HG03066 (cell line): ENCODE results near the gene COG3.

Experiments
- ATAC-seq: cut with Tn5 transposase; IDR thresholded peaks from one replicate; pipeline ENCODE4 v1.9.1; 2021; ENCODE audit warnings: low read depth; ENCODE audit not compliant: unreplicated experiment

COG3 gene

GRCh38 chr13:45542391-45542790 lies 77.7 kb downstream of the COG3 start:
- ATAC-seq, result no peak

- no peak for ATAC-seq
These were observed 78.1 kb downstream of the COG3 start for GRCh38 chr13:45542878-45543277.

GRCh38 chr13:45544520-45544919 lies 79.8 kb downstream of the COG3 start:
- no peak for ATAC-seq

DNA sequence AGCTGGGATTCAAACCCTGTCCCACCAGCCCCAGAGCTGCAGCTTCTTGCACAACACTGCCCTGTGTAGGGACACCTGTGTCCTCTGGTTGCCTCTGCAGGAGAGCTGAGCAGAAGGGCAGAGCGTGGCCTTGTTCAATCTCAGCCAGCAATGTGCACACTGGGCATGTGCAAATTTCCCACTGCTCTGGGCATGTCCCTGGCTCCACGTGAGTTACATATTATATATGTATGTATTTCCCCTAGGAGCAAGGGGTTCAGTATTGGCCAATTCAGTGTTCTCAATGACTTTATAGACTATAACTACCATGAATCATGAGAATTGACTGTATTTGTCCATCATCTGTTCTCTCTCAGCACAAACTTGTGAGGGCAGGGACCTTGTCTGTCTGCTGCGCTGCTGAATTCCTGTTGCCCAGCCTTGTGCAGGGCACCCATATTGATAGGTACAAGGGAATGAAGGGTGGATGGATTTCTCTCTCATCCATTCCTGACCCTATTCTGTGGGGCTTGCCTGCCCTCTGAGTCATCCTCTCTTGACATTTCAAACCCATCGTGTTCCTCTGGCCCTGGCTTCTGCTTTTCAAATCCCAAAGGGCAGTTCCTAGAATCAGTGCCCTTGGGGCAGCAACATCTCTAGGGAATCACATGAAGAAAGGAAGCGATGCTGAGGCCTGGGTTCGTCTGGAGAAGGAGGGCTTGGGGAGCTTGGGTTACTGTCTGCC lies 81.1 kb downstream of the COG3 start:
- ATAC-seq, result no peak

DNA sequence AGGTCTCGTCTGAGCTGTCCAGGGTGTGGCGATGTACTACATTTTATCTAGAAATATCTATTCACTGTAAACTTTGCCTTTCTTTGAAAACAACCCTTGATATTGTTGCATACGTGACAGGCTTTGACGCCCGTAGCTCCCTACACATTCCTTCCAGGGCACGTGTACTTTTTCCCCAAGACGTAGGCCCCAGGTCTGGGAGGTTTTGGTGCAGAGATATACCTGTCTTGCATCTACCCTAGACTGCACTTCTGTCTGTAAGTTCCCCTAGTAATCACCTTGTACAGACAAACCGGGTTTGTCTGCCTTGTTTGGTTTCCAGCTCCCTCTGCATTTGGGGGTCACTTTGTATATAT lies 81.6 kb downstream of the COG3 start:
- ATAC-seq, result no peak

DNA sequence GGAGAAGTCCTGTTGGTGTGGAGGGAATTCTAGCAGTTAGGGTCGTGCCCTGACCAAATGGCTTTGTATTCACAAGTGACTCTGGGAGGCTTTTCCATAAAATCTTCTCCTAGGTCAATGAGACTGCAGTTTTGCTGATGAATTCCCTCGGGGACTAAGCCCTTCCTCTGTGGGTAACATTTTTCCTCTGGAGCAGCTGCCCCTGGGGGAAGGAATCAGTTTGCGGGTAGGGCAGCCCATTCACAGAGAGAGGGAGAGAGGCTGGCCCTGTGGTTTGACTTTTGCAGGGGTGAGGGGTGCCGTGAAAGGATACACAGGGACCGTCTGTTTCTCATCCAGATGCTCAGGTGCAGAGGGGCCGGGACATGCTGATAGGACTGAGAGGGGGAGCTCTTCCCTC lies 83.5 kb downstream of the COG3 start:
- no peak for ATAC-seq

GRCh38 chr13:45554604-45555109 lies 89.9 kb downstream of the COG3 start:
- no peak for ATAC-seq

DNA sequence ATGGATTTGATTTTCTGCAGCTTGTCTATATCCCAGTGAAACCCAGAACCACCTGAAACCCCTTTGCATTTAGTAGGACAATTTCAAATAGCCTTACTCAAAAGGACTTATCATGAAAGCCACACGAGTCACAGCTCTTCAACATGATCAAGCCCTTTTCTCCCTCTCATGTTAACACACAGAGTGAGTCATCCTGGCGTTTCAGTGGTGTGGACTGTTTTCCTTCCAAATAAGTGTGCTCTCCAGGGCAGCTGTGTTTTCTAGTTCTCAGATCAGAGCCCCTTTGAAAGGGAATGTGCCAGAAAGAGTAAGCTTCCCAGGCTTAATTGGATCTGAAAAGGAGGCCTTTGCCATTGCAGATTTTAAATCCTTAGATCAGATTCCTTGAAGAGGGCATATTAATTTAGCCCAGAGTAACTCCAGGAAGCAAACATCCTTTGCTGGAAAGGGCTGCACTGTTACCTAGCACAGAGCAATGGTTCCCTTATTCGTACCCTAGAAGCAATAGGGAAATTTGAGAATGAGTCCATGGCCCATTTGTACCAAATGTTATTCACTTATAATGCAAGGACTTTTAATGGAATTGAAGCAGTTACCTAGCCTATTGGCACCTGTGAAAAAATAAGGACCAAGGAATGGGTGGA lies 99.5 kb downstream of the COG3 start:
- ATAC-seq, result no peak

DNA sequence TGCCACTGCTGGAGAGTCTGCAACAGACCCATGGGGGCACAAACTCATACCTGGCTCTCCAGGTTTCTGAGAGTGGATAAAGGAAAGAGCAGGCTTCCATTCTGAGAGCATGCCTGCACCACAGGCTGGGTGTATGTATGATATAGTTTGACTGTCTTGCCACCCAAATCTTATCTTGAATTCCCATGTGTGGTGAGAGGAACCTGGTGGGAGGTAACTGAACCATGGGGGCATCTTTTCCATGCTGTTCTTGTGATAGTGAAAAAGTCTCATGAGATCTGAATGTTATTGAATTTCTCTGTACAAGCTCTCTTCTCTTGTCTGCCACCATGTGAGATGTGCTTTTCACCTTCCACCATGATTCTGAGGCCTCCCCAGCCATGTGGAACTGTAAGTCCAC lies 100.6 kb downstream of the COG3 start:
- ATAC-seq, result no peak

GRCh38 chr13:45575146-45575829 lies 110.5 kb downstream of the COG3 start:
- no peak for ATAC-seq

DNA sequence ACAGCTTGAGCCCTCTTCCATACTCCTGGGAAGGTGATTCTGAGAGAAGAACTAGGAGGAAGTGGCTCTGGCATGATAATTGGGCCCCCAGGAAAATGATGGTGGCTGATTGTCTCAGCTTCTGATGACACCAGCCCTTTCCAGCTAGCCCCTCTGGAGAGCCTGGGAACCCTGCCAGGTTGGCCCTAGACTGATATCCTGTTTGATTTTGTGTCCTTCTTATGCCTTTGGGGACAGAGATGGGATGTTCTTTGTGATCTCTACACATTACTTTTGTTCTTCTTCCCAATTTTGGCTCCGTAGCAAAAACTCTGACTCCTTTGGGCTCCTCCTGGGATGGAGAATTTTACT lies 111.1 kb downstream of the COG3 start:
- no peak for ATAC-seq

DNA sequence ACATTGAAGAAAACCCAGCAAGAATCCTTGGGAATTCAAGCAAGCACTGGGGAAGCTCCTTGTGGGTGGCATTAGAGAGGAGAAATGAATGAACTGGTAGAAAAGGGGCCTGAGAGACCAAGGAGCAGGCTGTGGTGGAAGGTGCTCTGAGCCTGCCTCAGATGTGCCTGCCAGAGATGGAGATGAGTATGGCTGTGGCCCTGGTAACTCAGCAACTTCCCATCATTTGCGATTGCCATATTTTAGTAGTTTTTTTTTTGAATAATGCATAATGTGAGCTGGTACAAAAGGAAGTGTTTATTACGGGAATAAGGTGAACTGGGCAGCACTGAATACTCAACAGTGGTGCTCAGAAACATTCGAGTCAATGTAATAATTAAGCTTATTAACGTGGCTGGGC lies 111.7 kb downstream of the COG3 start:
- ATAC-seq, result no peak

- ATAC-seq, result no peak
These were observed 117.8 kb downstream of the COG3 start for GRCh38 chr13:45582408-45583076.

DNA sequence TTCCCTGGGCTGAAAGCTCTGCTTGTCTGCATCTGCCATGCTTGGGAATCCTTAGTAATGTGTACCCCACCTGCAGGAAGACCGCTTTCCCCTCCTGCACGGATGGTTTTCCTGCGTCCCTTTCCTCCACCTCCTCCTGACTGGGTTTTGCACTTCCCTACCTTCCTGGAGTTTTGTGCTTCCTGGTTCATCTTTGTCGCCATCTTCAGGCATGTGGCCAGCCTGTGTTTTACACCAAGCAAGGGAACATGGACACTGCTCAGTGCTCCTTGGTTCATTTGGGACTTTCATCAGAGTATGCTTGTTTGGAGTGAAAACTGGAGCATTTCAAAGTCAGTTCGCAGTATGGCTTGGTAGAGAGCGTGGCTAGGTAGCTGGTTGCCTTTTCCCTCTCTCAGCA lies 120.1 kb downstream of the COG3 start:
- no peak for ATAC-seq
